GM12878 (cell line): ENCODE data around the gene KLF6. TPM values are rescaled to one million over a fixed set of nuclear protein-coding genes. Genes with fewer than 3 reads are reported as not detected.
A peak's percentile ranks its signal among the peaks of the same experiment; 100 is the strongest.

ENCODE experiments used
- BACH1 ChIP-seq: fragments of 450-650 bp; IDR thresholded peaks from 2 replicates; pipeline ENCODE4 v1.6.1; 2017; ENCODE audit warnings: mild to moderate bottlenecking, borderline replicate concordance
- CBX5 ChIP-seq: sonication (generic); IDR thresholded peaks from 2 replicates; pipeline ENCODE4 v1.6.1; 2016; ENCODE audit warnings: low read depth, moderate library complexity, mild to moderate bottlenecking, inconsistent platforms
- EGR1 ChIP-seq, 2 experiments: IDR thresholded peaks; 1 replicate in 1 of 2; 2 replicates in 1 of 2; pipeline ENCODE4 v1.6.1; 2011 to 2012; ENCODE audit warnings: low read depth in 2 of 2, low read length in 2 of 2, borderline replicate concordance in 1 of 2, mild to moderate bottlenecking in 1 of 2, moderate library complexity in 1 of 2
- NFXL1 ChIP-seq: fragments of 450-650 bp; IDR thresholded peaks from 2 replicates; pipeline ENCODE4 v1.6.1; 2017; ENCODE audit warnings: antibody characterized with exemption, mild to moderate bottlenecking, borderline replicate concordance
- POU2F2 ChIP-seq: IDR thresholded peaks from 3 replicates; pipeline ENCODE4 v1.6.1; 2011; ENCODE audit warnings: low read depth, mild to moderate bottlenecking, low read length, borderline replicate concordance
- PRDM15 ChIP-seq: fragments of 450-650 bp; formaldehyde crosslinking; IDR thresholded peaks from 2 replicates; pipeline ENCODE4 v1.4.0; 2020; ENCODE audit warnings: mild to moderate bottlenecking, moderate library complexity
- ZBTB11 ChIP-seq: fragments of 450-650 bp; formaldehyde crosslinking; IDR thresholded peaks from 2 replicates; pipeline ENCODE4 v1.5.0; 2022; ENCODE audit warnings: mild to moderate bottlenecking, missing genetic modification characterization
- polyA plus RNA-seq, 11 experiments: library from polyadenylated mRNA; depleted of rRNA in 4 of 11; unstranded in 6 of 11; stranded (reverse) in 5 of 11; fragments of >200 nt; fragmentation: Nextera tagmentation in 4 of 11; fragmentation: Illumina TruSeq in 1 of 11; extraction: Ambion mirVana in 4 of 11; extraction: Trizol in 1 of 11; gene quantifications; 1 replicate in 1 of 11; 2 replicates in 10 of 11; pipeline versions ENCODE4 v1.2.1 to v1.2.3, GENCODE V29; 2011 to 2016; ENCODE audit warnings: inconsistent platforms in 2 of 11, missing spikeins in 2 of 11, low read depth in 1 of 11
- total RNA-seq, 4 experiments: library from RNA; depleted of rRNA in 3 of 4; stranded (reverse); fragments of >200 nt in 3 of 4; fragmentation: Illumina TruSeq in 1 of 4; extraction: Trizol in 1 of 4; gene quantifications; 2 replicates each; pipeline versions ENCODE4 v1.2.1 to v1.2.3, GENCODE V29; 2013 to 2021

The KLF6 gene
- total and polyA plus RNA-seq, 10 of the 15 experiments (the other 5 are each of a cell fraction or from before 2014, with no cell fraction given), result 7.4 to 54.1 (median 23.5) TPM

GRCh38 chr10:3782451-3783315 lies 2.3 kb downstream of the KLF6 start (continued):
- TF ChIP-seq ZBTB11, result no peak
- no peak for TF ChIP-seq EGR1 (IDR thresholded peaks at IDR 0.05; ENCODE audit: borderline replicate concordance in 1 of 2, low read depth in 2 of 2, low read length in 2 of 2)
- TF ChIP-seq CBX5, result no peak
- no peak for TF ChIP-seq BACH1
- no peak for TF ChIP-seq PRDM15 (CRISPR knock-in tag)
- no peak for TF ChIP-seq NFXL1
- TF ChIP-seq POU2F2, result peak; percentile 16; the same call in 1 of the 3 replicates
- TF ChIP-seq, all 136 proteins: peak for 27
